Islet of Langerhans (tissue), 1 donor: ENCODE measurements around the gene CCDC40.
"Not testable (repeated sequence)": the region's sequence is repeated elsewhere in the genome, so short reads cannot be mapped to it uniquely, and the experiment has no call there.

Experiments used
- FAIRE-seq: peaks from one replicate; lab custom pipeline; 2011; peaks lifted over from hg19 to GRCh38; lab: Jason Lieb, UNC

The CCDC40 gene, protein sequence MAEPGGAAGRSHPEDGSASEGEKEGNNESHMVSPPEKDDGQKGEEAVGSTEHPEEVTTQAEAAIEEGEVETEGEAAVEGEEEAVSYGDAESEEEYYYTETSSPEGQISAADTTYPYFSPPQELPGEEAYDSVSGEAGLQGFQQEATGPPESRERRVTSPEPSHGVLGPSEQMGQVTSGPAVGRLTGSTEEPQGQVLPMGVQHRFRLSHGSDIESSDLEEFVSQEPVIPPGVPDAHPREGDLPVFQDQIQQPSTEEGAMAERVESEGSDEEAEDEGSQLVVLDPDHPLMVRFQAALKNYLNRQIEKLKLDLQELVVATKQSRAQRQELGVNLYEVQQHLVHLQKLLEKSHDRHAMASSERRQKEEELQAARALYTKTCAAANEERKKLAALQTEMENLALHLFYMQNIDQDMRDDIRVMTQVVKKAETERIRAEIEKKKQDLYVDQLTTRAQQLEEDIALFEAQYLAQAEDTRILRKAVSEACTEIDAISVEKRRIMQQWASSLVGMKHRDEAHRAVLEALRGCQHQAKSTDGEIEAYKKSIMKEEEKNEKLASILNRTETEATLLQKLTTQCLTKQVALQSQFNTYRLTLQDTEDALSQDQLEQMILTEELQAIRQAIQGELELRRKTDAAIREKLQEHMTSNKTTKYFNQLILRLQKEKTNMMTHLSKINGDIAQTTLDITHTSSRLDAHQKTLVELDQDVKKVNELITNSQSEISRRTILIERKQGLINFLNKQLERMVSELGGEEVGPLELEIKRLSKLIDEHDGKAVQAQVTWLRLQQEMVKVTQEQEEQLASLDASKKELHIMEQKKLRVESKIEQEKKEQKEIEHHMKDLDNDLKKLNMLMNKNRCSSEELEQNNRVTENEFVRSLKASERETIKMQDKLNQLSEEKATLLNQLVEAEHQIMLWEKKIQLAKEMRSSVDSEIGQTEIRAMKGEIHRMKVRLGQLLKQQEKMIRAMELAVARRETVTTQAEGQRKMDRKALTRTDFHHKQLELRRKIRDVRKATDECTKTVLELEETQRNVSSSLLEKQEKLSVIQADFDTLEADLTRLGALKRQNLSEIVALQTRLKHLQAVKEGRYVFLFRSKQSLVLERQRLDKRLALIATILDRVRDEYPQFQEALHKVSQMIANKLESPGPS

GRCh38 chr17:80035937-80036714 lies at the start of gene CCDC40:
CCDC40 (plus strand) TSS chr17:80036642; CDS start chr17:80036663, 21 bp downstream.
- no peak for FAIRE-seq

DNA sequence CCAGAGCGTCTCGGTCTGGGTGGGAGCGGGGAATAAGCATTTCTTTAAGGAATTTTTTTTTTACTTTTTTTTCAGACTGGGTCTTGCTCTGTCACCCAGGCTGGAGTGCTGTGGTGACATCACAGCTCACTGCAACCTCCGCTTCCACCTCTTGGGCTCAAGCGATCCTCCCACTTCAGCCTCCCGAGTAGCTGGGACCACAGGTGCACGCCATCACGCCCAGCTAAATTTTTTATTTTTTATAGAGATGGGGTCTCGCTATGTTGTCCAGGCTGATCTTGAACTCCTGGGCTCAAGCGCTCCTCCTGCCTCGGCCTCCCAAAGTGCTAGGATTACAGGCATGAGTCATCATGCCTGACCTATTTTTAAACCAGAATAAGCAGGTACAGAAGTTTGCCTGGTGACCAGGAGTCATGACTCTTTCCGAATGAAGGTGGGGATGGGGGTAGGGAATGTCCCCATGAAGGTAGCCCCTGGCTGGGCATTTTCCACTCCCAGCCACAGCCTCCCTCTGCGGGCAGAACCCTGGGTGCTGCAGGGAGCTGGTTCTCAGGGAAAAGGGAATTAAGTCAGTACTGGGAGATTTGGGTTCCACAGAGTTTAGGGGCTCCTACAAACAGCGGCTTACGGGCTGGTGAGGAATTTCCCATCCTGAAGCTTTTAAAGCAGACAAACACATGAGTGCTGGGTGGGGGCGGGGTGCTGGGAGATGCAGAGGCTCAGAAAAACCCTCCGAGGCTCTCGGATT lies 49.1 kb upstream of the CCDC40 start:
- FAIRE-seq: no peak

- no peak for FAIRE-seq
Observed at GRCh38 chr17:79987935-79988184, 48.6 kb upstream of the CCDC40 start.

DNA sequence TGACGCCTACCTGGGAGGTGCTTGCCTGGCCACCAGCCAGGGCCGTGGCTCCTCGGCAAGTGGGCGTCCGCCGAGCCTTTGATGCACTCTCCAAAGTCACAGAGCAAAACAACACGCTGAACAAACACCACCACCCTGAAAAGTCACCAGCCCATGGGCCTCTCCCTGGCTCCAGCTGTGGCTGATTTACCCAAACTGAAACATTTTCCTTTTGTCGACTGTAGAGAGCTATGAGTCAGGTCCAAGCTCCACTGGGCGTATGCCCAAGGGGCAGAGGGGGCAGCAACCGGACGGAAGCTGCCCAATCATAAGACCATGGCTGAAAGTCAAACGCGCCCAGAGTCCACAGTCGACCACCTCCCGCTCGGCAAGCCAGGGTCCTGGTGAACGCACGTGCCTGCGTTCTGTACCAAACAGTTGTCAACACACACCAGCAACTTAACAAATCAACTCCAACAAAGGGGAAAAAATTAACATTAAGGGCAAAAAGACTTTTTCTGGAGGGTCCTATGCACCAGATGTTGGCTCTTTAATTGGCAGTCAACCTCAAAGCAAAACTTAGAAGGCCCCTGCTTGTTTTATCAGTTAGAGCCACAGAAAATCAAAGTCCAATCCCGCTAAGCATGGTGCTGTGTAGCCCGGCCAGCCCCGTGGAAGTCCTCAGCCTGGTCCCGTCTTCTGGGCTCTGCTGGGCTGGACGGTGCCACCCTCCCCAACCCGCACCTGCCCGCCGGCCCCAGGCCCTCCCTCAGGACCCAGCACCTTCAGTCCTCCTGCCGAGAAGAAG lies 48.1 kb upstream of the CCDC40 start:
- FAIRE-seq: no peak

DNA sequence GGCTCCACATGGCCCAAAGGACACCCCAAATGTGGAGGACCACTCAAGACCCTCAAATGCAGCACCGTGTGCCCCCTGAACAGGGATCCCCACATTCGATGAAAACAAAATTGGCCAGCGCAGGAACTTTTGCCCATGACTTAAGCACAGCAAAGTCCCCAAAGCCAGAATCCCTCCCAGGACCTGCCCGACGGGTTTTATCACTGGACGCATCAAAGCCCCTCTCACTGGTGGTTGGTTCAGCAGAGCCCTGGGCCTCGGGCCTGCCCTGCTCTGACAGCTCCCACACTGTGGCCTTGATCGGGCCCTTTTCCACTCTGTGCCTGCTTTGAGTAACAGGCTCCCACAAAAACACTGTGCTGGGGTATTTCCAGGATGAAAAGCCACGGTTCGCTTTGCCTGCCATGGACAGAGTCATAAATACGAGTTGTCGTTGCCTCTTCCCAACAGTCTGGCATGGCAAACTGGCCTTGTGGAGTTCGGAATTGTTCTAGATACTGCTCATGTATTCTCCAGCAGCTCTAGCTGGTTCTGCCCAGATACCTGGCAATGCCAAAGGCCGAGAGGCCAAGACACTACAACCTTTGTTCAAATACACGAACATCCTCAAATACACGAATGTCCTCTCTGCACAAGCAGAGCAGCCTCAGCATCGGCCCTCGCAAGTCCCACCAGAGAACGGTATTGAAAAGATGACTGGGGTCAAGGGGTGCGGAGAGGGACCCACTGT lies 47.2 kb upstream of the CCDC40 start:
- no peak for FAIRE-seq

GRCh38 chr17:79990051-79990592 lies 46.3 kb upstream of the CCDC40 start:
- FAIRE-seq: no peak

DNA sequence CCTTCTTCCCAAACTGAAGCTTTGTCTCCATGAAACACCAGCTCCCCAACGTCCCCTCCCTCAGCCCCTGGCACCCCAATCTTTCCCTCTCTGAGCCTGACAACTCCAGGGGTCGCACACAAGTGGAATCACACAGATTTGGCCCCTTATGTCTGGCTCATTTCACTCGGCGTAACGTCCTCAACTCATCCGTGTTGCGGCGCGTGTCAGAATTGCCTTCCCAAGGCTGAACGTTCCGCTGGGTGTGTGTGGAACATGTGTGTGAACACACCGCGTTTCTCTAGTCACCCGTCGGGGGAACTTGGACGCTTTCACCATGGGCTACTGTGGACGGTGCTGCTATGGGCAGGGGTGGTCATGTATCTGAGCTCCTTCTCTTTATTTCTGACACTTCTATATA lies 45.7 kb upstream of the CCDC40 start:
- no peak for FAIRE-seq

GRCh38 chr17:79991140-79991923 lies 45.1 kb upstream of the CCDC40 start:
- no peak for FAIRE-seq

GRCh38 chr17:79991924-79992648 lies 44.4 kb upstream of the CCDC40 start:
- FAIRE-seq: no peak

DNA sequence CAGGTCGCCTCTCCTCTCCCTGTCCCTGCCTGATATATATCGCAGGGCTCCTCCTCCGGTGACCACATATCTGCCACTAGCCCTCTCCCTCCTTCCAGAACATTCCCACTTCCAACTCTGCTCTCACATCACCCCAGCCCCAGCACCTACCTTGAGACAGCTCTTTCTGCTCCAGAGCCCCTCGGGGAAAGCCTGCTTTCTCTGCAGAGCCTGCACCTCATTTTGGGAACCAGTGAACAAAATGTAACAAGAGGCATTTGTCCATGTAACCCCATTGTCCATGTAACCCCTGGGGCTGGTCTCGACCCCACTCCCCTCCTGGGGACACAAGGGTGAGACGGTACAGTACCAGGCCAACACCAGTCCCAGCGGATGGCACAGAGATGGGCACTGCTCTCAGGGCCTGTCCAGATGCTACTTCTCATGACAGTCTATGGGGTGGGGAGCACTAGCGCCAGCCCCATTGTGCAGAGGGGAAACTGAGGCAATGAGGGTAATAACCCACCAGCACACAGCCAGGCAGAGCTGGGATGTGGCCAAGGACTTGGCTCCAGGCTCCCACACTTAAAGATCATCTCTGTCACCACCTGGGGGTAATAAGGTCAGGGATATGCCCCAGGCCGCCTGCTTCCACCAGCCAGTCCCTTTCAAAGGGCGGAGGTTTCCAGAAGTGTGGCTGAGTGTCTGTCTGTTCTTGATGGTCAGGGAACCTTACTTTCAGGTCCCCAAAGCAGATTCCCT lies 43.6 kb upstream of the CCDC40 start:
- no peak for FAIRE-seq

- FAIRE-seq: no peak
Observed at GRCh38 chr17:79993390-79994227, 42.8 kb upstream of the CCDC40 start.

GRCh38 chr17:79994228-79994569 lies 42.2 kb upstream of the CCDC40 start:
- FAIRE-seq: not testable (repeated sequence)

DNA sequence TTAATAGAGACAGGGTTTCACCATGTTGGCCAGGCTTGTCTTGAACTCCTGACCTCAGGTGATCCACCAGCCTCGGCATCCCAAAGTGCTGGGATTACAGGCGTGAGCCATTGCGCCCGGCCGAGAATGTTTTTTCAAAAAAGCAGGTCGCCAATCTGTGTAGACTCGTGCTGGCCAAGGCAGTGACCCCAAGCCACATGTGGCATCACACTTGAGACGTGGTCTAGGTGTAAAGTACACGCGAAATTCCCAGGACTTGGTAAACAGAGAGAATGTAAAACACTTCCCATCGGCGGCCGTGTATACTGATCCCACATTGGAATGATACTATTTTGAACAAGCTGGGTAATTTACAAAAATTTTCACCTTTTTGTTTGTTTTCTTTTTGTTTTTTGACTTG lies 41.8 kb upstream of the CCDC40 start:
- no peak for FAIRE-seq

DNA sequence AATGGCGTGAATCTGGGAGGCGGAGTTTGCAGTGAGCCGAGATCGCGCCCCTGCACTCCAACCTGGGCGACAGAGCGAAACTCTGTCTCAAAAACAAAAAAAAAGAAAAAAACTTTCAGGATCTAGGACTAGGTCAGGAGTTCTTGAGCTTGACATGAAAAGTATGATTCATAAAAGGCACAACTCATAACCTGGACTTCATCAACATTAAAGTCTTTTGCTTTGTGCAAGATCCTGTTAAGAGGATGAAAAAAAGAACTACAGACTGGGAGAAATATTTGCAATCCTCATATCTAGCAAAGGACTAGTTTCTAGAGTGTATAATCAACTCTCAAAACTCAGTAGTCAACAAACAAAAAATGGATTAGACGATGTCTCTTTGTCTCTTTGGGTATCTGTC lies 40.7 kb upstream of the CCDC40 start:
- FAIRE-seq: no peak

- no peak for FAIRE-seq
Observed at GRCh38 chr17:79996291-79996690, 40.2 kb upstream of the CCDC40 start.

DNA sequence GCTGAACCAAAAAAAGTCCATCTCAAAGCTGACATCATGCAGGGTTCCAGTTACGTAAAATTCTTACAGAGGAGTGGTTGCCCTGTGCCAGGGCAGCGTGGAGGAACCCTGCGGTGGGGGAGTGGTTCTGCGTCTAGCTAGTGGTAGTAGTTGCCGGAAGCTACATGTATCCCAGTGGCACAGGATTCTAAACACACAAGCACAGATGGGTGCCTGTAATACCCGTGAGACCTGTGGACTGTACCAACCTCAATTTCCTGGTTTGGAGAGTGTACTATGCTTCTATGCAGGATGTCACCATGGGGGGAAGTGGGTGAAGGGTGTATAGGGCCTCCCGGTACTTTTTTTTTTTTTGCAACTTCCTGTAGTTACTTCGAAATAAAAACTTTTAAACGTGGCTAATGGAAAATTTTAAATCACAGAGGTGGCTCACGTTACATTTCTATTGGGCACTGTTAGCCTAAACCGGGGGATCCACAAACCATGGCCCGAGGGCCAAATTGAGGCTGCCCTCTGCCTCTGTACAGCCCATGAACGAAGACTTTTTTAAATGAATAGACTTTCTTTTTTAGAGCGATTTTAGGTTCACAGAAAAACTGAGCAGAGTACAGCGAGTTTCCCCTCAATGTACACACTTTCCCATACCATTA lies 39.3 kb upstream of the CCDC40 start:
- no peak for FAIRE-seq
